ENCODE results near the gene INAVA. TPM values are rescaled to one million over a fixed set of nuclear protein-coding genes. Genes with fewer than 3 reads are reported as not detected.

Gene INAVA
- total and polyA plus RNA-seq, 2 of the 13 experiments (the other 11 are each of a cell fraction or from before 2014, with no cell fraction given): 6.0 to 13.5 TPM

DNA sequence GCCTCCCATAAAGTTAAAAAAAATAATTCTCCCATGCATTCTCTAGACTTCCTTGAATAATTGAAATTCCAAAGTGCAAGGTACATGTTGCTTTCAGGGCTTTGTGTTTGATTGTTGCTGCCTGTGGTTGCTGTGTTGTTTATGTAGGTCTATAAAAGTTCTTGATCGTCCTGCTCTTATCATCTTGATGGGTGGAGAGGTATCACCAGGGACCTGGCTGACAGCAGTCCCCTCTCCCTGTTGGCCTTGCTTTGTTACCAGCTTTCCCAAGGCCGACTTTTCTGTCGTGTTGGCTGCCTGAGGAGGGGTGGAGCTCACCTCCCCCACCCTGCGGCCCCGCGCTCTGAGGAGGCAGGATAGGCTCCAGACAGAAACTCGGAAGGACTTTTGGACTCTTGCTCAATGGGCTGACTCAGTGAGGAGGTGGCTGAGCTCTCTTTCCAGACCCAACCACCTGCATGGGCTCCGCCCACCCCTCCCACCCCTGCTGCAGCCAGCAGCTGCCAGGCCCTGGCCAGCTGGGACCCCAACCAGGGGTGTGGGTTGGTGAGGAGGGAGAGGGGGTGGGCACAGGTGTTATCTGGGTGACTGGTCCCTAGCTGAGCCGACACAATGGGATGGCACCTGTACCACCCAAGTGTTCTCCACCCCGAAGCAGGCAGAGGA lies 2.0 kb downstream of the INAVA start (continued):
- TF ChIP-seq, protein P1, sequence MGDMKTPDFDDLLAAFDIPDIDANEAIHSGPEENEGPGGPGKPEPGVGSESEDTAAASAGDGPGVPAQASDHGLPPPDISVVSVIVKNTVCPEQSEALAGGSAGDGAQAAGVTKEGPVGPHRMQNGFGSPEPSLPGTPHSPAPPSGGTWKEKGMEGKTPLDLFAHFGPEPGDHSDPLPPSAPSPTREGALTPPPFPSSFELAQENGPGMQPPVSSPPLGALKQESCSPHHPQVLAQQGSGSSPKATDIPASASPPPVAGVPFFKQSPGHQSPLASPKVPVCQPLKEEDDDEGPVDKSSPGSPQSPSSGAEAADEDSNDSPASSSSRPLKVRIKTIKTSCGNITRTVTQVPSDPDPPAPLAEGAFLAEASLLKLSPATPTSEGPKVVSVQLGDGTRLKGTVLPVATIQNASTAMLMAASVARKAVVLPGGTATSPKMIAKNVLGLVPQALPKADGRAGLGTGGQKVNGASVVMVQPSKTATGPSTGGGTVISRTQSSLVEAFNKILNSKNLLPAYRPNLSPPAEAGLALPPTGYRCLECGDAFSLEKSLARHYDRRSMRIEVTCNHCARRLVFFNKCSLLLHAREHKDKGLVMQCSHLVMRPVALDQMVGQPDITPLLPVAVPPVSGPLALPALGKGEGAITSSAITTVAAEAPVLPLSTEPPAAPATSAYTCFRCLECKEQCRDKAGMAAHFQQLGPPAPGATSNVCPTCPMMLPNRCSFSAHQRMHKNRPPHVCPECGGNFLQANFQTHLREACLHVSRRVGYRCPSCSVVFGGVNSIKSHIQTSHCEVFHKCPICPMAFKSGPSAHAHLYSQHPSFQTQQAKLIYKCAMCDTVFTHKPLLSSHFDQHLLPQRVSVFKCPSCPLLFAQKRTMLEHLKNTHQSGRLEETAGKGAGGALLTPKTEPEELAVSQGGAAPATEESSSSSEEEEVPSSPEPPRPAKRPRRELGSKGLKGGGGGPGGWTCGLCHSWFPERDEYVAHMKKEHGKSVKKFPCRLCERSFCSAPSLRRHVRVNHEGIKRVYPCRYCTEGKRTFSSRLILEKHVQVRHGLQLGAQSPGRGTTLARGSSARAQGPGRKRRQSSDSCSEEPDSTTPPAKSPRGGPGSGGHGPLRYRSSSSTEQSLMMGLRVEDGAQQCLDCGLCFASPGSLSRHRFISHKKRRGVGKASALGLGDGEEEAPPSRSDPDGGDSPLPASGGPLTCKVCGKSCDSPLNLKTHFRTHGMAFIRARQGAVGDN (CRISPR knock-in tag; IDR thresholded peaks at IDR 0.05): peak; percentile 82
- TF ChIP-seq LRRFIP1 (CRISPR knock-in tag; conservative IDR thresholded peaks at IDR 0.05) (no peak), ZNF558 (CRISPR knock-in tag; IDR thresholded peaks at IDR 0.05; ENCODE audit: borderline replicate concordance) (no peak), ATF4 (CRISPR knock-in tag; IDR thresholded peaks at IDR 0.05) (no peak), HNRNPH1 (optimal IDR thresholded peaks at IDR 0.05; ENCODE audit: low read depth, low read length) (no peak), ZSCAN21 (CRISPR knock-in tag; IDR thresholded peaks at IDR 0.05; ENCODE audit: borderline replicate concordance) (peak; percentile 67; the same call in 1 of the 2 replicates), ZBTB7A (CRISPR knock-in tag; IDR thresholded peaks at IDR 0.05) (peak; percentile 49; the same call in 1 of the 2 replicates), HCFC1 (IDR thresholded peaks at IDR 0.05; ENCODE audit: low read depth, low read length) (no peak), E2F2 (CRISPR knock-in tag; IDR thresholded peaks at IDR 0.05; ENCODE audit: borderline replicate concordance) (no peak)
- TF ChIP-seq, protein P2, sequence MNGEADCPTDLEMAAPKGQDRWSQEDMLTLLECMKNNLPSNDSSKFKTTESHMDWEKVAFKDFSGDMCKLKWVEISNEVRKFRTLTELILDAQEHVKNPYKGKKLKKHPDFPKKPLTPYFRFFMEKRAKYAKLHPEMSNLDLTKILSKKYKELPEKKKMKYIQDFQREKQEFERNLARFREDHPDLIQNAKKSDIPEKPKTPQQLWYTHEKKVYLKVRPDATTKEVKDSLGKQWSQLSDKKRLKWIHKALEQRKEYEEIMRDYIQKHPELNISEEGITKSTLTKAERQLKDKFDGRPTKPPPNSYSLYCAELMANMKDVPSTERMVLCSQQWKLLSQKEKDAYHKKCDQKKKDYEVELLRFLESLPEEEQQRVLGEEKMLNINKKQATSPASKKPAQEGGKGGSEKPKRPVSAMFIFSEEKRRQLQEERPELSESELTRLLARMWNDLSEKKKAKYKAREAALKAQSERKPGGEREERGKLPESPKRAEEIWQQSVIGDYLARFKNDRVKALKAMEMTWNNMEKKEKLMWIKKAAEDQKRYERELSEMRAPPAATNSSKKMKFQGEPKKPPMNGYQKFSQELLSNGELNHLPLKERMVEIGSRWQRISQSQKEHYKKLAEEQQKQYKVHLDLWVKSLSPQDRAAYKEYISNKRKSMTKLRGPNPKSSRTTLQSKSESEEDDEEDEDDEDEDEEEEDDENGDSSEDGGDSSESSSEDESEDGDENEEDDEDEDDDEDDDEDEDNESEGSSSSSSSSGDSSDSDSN (CRISPR knock-in tag; IDR thresholded peaks at IDR 0.05): peak; percentile 73
- TF ChIP-seq, protein P3, sequence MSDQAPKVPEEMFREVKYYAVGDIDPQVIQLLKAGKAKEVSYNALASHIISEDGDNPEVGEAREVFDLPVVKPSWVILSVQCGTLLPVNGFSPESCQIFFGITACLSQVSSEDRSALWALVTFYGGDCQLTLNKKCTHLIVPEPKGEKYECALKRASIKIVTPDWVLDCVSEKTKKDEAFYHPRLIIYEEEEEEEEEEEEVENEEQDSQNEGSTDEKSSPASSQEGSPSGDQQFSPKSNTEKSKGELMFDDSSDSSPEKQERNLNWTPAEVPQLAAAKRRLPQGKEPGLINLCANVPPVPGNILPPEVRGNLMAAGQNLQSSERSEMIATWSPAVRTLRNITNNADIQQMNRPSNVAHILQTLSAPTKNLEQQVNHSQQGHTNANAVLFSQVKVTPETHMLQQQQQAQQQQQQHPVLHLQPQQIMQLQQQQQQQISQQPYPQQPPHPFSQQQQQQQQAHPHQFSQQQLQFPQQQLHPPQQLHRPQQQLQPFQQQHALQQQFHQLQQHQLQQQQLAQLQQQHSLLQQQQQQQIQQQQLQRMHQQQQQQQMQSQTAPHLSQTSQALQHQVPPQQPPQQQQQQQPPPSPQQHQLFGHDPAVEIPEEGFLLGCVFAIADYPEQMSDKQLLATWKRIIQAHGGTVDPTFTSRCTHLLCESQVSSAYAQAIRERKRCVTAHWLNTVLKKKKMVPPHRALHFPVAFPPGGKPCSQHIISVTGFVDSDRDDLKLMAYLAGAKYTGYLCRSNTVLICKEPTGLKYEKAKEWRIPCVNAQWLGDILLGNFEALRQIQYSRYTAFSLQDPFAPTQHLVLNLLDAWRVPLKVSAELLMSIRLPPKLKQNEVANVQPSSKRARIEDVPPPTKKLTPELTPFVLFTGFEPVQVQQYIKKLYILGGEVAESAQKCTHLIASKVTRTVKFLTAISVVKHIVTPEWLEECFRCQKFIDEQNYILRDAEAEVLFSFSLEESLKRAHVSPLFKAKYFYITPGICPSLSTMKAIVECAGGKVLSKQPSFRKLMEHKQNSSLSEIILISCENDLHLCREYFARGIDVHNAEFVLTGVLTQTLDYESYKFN (CRISPR knock-in tag; conservative IDR thresholded peaks at IDR 0.05): peak; percentile 94
